GM12801 (cell line): Measurements from ENCODE around the gene LDLRAD2.

Experiments
- CTCF ChIP-seq: IDR thresholded peaks from one replicate; pipeline ENCODE4 v1.5.1; 2011; ENCODE audit warnings: control low read depth; ENCODE audit not compliant: insufficient read length; ENCODE audit errors: extremely low read depth

Gene LDLRAD2

GRCh38 chr1:21873174-21873573 is 61.1 kb downstream of the LDLRAD2 start:
- TF ChIP-seq CTCF: no peak

- no peak for TF ChIP-seq CTCF
Observed at GRCh38 chr1:21873761-21874160, 61.7 kb downstream of the LDLRAD2 start.

- no peak for TF ChIP-seq CTCF
Observed at GRCh38 chr1:21874328-21874727, 62.3 kb downstream of the LDLRAD2 start.
